Endothelial cell of umbilical vein (primary cell): ENCODE data around the gene GATD1. TPM values are rescaled to one million over a fixed set of nuclear protein-coding genes. Genes with fewer than 3 reads are reported as not detected.

Source experiments
- BruUV-seq: library from RNA; stranded (reverse); fragments of 400-500 nt; replicated peaks from 2 replicates; lab custom pipeline; 2021; lab: Mats Ljungman, UMichigan
- CTCF ChIA-PET: fragments of 300-600, 350-600 bp; sonication (Branson Sonifier 250); formaldehyde crosslinking; loops from one replicate; lab custom pipeline; 2021; ENCODE audit warnings: antibody characterized with exemption, inconsistent platforms; lab: Charles Lee
- POLR2A ChIA-PET: fragments of 300-600, 350-600 bp; sonication (Branson Sonifier 250); formaldehyde crosslinking; loops from one replicate; lab custom pipeline; 2021; ENCODE audit warnings: antibody characterized with exemption, inconsistent platforms; lab: Charles Lee
- DNase-seq: peaks from one replicate; pipeline ENCODE4 v3.0.0-alpha.2; 2011; ENCODE audit warnings: low read depth, low spot score
- FAIRE-seq: peaks from 2 replicates; lab custom pipeline; 2011; peaks lifted over from hg19 to GRCh38; lab: Jason Lieb, UNC
- H2AFZ ChIP-seq: 2 replicates; pipeline ENCODE4 v1.6.0; 2012; ENCODE audit warnings: low read depth, low read length, control low read depth, inconsistent platforms
- H3K27ac ChIP-seq: 2 replicates; pipeline ENCODE4 v1.5.1; 2011; ENCODE audit warnings: low read depth, mild to moderate bottlenecking, control low read depth, low read length, moderate library complexity; ENCODE audit not compliant: insufficient read depth
- H3K27me3 ChIP-seq, 2 experiments: 2 replicates each; pipeline versions ENCODE4 v1.6.0 to v1.6.1; 2011; ENCODE audit warnings: low read length in 2 of 2, mixed read lengths in 1 of 2; ENCODE audit not compliant: control insufficient read depth in 2 of 2, insufficient read depth in 2 of 2
- H3K36me3 ChIP-seq, 2 experiments: 2 replicates in 1 of 2; 3 replicates in 1 of 2; pipeline ENCODE4 v1.5.1; 2011; ENCODE audit warnings: low read length in 2 of 2, mild to moderate bottlenecking in 1 of 2, moderate library complexity in 1 of 2; ENCODE audit not compliant: control insufficient read depth in 2 of 2, insufficient read depth in 2 of 2; ENCODE audit errors: extremely low read depth in 1 of 2
- H3K4me1 ChIP-seq: 3 replicates; pipeline ENCODE4 v1.5.1; 2011; ENCODE audit warnings: mild to moderate bottlenecking, low read length; ENCODE audit not compliant: control insufficient read depth, insufficient read depth; ENCODE audit errors: extremely low read depth
- H3K4me2 ChIP-seq: 2 replicates; pipeline ENCODE4 v1.6.1; 2011; ENCODE audit warnings: low read length, control low read depth, mixed read lengths; ENCODE audit not compliant: insufficient read depth
- H3K4me3 ChIP-seq, 3 experiments: fragments of 200-600 bp in 1 of 3; sonication (generic), shearing (Covaris generic) in 1 of 3; replicated peaks in 1 of 3; 2 replicates each; pipeline ENCODE4 v1.5.1; 2011 to 2016; ENCODE audit warnings: control low read depth in 3 of 3, low read length in 3 of 3, mild to moderate bottlenecking in 2 of 3, inconsistent platforms in 1 of 3, low read depth in 1 of 3, moderate library complexity in 1 of 3; ENCODE audit not compliant: insufficient read depth in 1 of 3
- H3K79me2 ChIP-seq: 2 replicates; pipeline ENCODE4 v1.6.0; 2012; ENCODE audit warnings: low read length, inconsistent platforms; ENCODE audit not compliant: control insufficient read depth, insufficient read depth
- H3K9ac ChIP-seq: replicated peaks from 2 replicates; pipeline ENCODE3; 2011; ENCODE audit warnings: low read length, control low read depth; ENCODE audit not compliant: insufficient read depth; ENCODE audit errors: extremely low read depth
- H3K9me1 ChIP-seq: replicated peaks from 3 replicates; pipeline ENCODE4 v1.6.0; 2011; ENCODE audit warnings: mild to moderate bottlenecking, low read length; ENCODE audit not compliant: control insufficient read depth, insufficient read depth; ENCODE audit errors: extremely low read depth
- H3K9me3 ChIP-seq: replicated peaks from 2 replicates; pipeline ENCODE4 v1.5.1; 2012; ENCODE audit warnings: low read length, inconsistent platforms; ENCODE audit not compliant: control insufficient read depth, insufficient read depth
- H4K20me1 ChIP-seq: replicated peaks from 2 replicates; pipeline ENCODE3; 2011; ENCODE audit warnings: mild to moderate bottlenecking, low read length; ENCODE audit not compliant: control insufficient read depth, insufficient read depth; ENCODE audit errors: extremely low read depth
- CTCF ChIP-seq, 2 donors: IDR thresholded peaks; 1 replicate in 1 of 2; 2 replicates in 1 of 2; pipeline ENCODE4 v1.5.1; 2011; ENCODE audit warnings: low read length in 2 of 2, mild to moderate bottlenecking in 2 of 2, moderate library complexity in 2 of 2, control low read depth in 1 of 2, inconsistent platforms in 1 of 2, low read depth in 1 of 2; ENCODE audit not compliant: insufficient read depth in 1 of 2; ENCODE audit errors: extremely low read depth in 1 of 2
- EZH2 ChIP-seq: IDR thresholded peaks from 2 replicates; pipeline ENCODE4 v1.6.1; 2012; ENCODE audit warnings: borderline replicate concordance, low read depth, mild to moderate bottlenecking, moderate library complexity, low read length, inconsistent platforms; ENCODE audit not compliant: severe bottlenecking
- FOS ChIP-seq: IDR thresholded peaks from 2 replicates; pipeline ENCODE4 v1.6.1; 2011; ENCODE audit warnings: mild to moderate bottlenecking, low read length, moderate library complexity, borderline replicate concordance; ENCODE audit not compliant: insufficient read depth
- GATA2 ChIP-seq: IDR thresholded peaks from 2 replicates; pipeline ENCODE4 v1.7.0; 2011; ENCODE audit warnings: low read depth, mild to moderate bottlenecking, moderate library complexity, mixed read lengths, low read length; ENCODE audit not compliant: insufficient read length, insufficient read depth
- JUN ChIP-seq: IDR thresholded peaks from 2 replicates; pipeline ENCODE4 v1.6.1; 2011; ENCODE audit warnings: borderline replicate concordance, low read depth; ENCODE audit not compliant: insufficient read length, insufficient read depth
- MAX ChIP-seq: IDR thresholded peaks from 2 replicates; pipeline ENCODE4 v1.6.1; 2011; ENCODE audit not compliant: insufficient read depth, insufficient read length
- MYC ChIP-seq: IDR thresholded peaks from one replicate; pipeline ENCODE4 v1.6.1; 2011; ENCODE audit warnings: mild to moderate bottlenecking, low read depth, low read length
- POLR2A ChIP-seq: IDR thresholded peaks from 2 replicates; pipeline ENCODE4 v1.6.1; 2012; ENCODE audit warnings: low read depth, mild to moderate bottlenecking, control low read depth, low read length
- POLR2AphosphoS5 ChIP-seq: IDR thresholded peaks from 2 replicates; pipeline ENCODE4 v1.6.1; 2012; ENCODE audit warnings: low read depth, mild to moderate bottlenecking, control low read depth, low read length, moderate library complexity; ENCODE audit not compliant: insufficient read depth
- dilution Hi-C: fragments of 300-500 bp; cut with MboI; formaldehyde crosslinking; loops from one replicate; pipeline ENCODE4 v1.15.0; 2019; ENCODE audit warnings: low sequenced_read_pairs; ENCODE audit not compliant: extremely low pct_ligation_motif_present
- intact Hi-C: fragments of 100-400 bp; cut with micrococcal nuclease; formaldehyde crosslinking; loops from one replicate; pipeline ENCODE4 v1.10.0; 2022
- polyA plus RNA-seq, 4 experiments: library from polyadenylated mRNA; depleted of rRNA in 3 of 4; stranded (reverse) in 3 of 4; unstranded in 1 of 4; fragments of >200 nt; gene quantifications; 2 replicates each; pipeline versions ENCODE4 v1.2.1 to v1.2.3, GENCODE V29; 2011 to 2012; ENCODE audit warnings: missing spikeins in 1 of 4
- total RNA-seq: library from RNA; stranded (reverse); gene quantifications from 2 replicates; pipeline ENCODE4 v1.2.3, GENCODE V29; 2021

The GATD1 gene
- total and polyA plus RNA-seq, 2 donors (not counting 3 experiments of a cell fraction or from before 2014, with no cell fraction given) = 70.6 to 83.1 TPM

- Histone ChIP-seq H3K4me3 (no peak overlapping the region), H3K9ac (no peak overlapping the region), H3K27me3 (peaks cover 22% of the 10 kb centered on the region in 2 experiments), H3K36me3 (no peaks in the 10 kb centered on the region), H3K9me1 (no peaks in the 10 kb centered on the region), H3K27ac (no peak overlapping the region), H3K79me2 (no peaks in the 10 kb centered on the region), H3K4me2 (no peak overlapping the region), H2AFZ (no peak overlapping the region), H3K9me3 (no peaks in the 10 kb centered on the region), H4K20me1 (no peaks in the 10 kb centered on the region), H3K4me1 (peaks cover 3% of the 10 kb centered on the region)
- no peak for FAIRE-seq
- BruUV-seq = no TSS peak
- dilution Hi-C loops = no loop called here
- POLR2A ChIA-PET = no interaction called here
- CTCF ChIA-PET = interaction anchor here (0.6 to 3.9 kb wide), 7 partner anchors 18 to 170 kb away, joined by 4 to 36 read pairs (median 5); partner anchors contain the start of genes DEAF1 and TMEM80
- intact Hi-C loops = loop anchor here (1.0 to 5.0 kb wide), 2 partner anchors 29 to 168 kb away; no protein-coding TSS in a partner anchor
- TF ChIP-seq MYC (no peak), GATA2 (no peak), CTCF (IDR thresholded peaks at IDR 0.05; ENCODE audit: extremely low read depth in 1 of 2, insufficient read depth in 1 of 2, low read depth in 1 of 2, low read length in 2 of 2) (no peak), MAX (no peak), JUN (no peak), EZH2 (no peak), POLR2A (no peak), FOS (no peak), POLR2AphosphoS5 (no peak)
- DNase-seq = no peak
These were observed 52.4 kb downstream of the GATD1 start for GRCh38 chr11:724778-725386.
